Glutamatergic neuron (in vitro differentiated cells): ENCODE data around the gene MASP1. TPM values are rescaled to one million over a fixed set of nuclear protein-coding genes. Genes with fewer than 3 reads are reported as not detected.

Source experiments
- DNase-seq: peaks from one replicate; pipeline ENCODE4 v3.0.0; 2022
- H3K27ac Mint-ChIP-seq: one replicate; pipeline ENCODE4 v1.8.0; 2020; ENCODE audit warnings: mild to moderate bottlenecking, mixed read lengths, inconsistent platforms; ENCODE audit not compliant: unreplicated experiment
- H3K27me3 Mint-ChIP-seq: one replicate; pipeline ENCODE4 v1.8.0; 2020; ENCODE audit warnings: mild to moderate bottlenecking, moderate library complexity, mixed read lengths, inconsistent platforms; ENCODE audit not compliant: unreplicated experiment
- H3K36me3 Mint-ChIP-seq: one replicate; pipeline ENCODE4 v1.8.0; 2020; ENCODE audit warnings: mild to moderate bottlenecking, mixed read lengths, inconsistent platforms; ENCODE audit not compliant: unreplicated experiment
- H3K4me1 Mint-ChIP-seq: one replicate; pipeline ENCODE4 v1.8.0; 2020; ENCODE audit warnings: mild to moderate bottlenecking, low read depth, mixed read lengths, inconsistent platforms; ENCODE audit not compliant: unreplicated experiment
- H3K4me3 Mint-ChIP-seq: one replicate; pipeline ENCODE4 v1.8.0; 2020; ENCODE audit warnings: mild to moderate bottlenecking, mixed read lengths, inconsistent platforms; ENCODE audit not compliant: unreplicated experiment
- H3K9me3 Mint-ChIP-seq: one replicate; pipeline ENCODE4 v1.8.0; 2020; ENCODE audit warnings: mild to moderate bottlenecking, moderate library complexity, mixed read lengths, inconsistent platforms; ENCODE audit not compliant: unreplicated experiment
- total RNA-seq: library from RNA; stranded (reverse); fragmentation: NEBNext Ultra II Directional; extraction: Animal tissue kit (Norgen Biotek cat#: 25700); gene quantifications from one replicate; pipeline ENCODE4 v1.2.1, GENCODE V29; 2021; ENCODE audit not compliant: unreplicated experiment
- TF ChIP-seq, protein P1 (sequence below): fragments of 200-600 bp; sonication (generic); IDR thresholded peaks from one replicate; pipeline ENCODE4 v1.5.0; 2021; ENCODE audit not compliant: partially characterized antibody, unreplicated experiment

The MASP1 gene
- total RNA-seq, 1 donor from 2014 or later, result 1.7 TPM

DNA sequence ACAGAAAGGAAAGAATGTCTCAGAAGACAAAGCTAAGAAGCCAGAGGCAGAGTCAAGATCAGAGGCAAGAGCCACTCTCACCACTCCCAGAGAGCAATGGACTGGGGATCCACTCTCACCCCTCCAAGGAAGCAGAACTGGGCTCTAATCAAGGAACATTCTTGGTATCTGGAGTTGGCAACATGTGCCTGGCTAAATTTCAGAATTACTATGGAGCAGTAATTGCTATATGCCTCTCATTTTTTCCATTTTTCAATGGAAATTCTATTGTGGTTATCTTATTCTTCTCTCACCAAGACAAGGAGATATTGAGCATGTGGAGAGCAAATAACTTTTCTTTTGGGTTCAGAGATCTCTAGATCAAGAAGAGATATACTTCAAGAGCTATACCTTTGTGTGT is 22.1 kb downstream of the MASP1 start:
- no peaks in the 10 kb centered on the region for H3K4me1 Mint-ChIP-seq
- H3K4me3 Mint-ChIP-seq, result no peak overlapping the region
- H3K27me3 Mint-ChIP-seq, result peaks cover 2% of the 10 kb centered on the region
- H3K27ac Mint-ChIP-seq, result no peak overlapping the region
- H3K36me3 Mint-ChIP-seq, result peaks cover 8% of the 10 kb centered on the region
- peaks cover 2% of the 10 kb centered on the region for H3K9me3 Mint-ChIP-seq
- no peak for DNase-seq
- TF ChIP-seq, protein P1, sequence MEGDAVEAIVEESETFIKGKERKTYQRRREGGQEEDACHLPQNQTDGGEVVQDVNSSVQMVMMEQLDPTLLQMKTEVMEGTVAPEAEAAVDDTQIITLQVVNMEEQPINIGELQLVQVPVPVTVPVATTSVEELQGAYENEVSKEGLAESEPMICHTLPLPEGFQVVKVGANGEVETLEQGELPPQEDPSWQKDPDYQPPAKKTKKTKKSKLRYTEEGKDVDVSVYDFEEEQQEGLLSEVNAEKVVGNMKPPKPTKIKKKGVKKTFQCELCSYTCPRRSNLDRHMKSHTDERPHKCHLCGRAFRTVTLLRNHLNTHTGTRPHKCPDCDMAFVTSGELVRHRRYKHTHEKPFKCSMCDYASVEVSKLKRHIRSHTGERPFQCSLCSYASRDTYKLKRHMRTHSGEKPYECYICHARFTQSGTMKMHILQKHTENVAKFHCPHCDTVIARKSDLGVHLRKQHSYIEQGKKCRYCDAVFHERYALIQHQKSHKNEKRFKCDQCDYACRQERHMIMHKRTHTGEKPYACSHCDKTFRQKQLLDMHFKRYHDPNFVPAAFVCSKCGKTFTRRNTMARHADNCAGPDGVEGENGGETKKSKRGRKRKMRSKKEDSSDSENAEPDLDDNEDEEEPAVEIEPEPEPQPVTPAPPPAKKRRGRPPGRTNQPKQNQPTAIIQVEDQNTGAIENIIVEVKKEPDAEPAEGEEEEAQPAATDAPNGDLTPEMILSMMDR, result no peak

DNA sequence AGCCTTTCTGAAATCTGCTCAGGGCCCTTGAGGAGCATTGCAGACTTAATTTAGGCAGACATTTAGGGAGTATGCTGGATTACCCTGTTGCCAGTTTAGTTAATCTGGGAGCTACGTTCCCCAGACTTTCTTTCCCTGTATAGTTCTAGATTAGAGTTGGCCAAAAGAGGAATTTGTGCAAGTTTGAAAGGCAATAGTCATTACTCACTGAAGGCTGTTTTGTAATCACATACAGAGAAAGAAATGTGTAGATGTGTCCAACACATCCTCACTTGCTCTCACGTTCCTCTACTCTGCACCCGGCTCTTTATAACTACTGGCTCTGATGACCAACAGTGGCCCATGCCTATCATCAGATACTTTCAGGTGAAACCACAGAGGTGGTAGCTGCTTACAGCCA is 24.2 kb downstream of the MASP1 start:
- Mint-ChIP-seq H3K4me3 (no peak overlapping the region), H3K27me3 (peaks cover 2% of the 10 kb centered on the region), H3K36me3 (peaks cover 8% of the 10 kb centered on the region), H3K27ac (no peak overlapping the region), H3K9me3 (peaks cover 2% of the 10 kb centered on the region), H3K4me1 (no peaks in the 10 kb centered on the region)
- TF ChIP-seq, protein P1, result no peak
- no peak for DNase-seq

DNA sequence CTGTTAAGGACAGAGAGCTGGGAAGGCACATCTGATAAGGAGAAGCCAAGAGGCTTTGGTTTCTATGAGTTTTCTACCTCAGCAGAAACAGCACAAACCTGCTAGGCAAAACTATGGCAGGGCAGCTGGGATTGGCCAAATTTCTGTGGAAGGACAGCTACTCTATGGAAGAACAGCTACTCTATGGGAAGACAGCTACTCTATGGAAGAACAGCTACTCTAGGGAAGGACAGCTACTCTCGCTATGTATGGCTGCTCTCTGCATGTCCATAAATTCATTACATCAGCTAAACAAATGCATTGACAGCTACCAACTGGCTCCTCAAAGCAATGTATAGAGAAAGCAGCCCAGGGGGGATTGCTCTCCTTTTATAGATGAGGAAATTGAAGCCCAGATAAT is 24.8 kb downstream of the MASP1 start:
- H3K36me3 Mint-ChIP-seq, result peaks cover 8% of the 10 kb centered on the region
- H3K27me3 Mint-ChIP-seq, result peaks cover 2% of the 10 kb centered on the region
- no peak overlapping the region for H3K4me3 Mint-ChIP-seq

DNA sequence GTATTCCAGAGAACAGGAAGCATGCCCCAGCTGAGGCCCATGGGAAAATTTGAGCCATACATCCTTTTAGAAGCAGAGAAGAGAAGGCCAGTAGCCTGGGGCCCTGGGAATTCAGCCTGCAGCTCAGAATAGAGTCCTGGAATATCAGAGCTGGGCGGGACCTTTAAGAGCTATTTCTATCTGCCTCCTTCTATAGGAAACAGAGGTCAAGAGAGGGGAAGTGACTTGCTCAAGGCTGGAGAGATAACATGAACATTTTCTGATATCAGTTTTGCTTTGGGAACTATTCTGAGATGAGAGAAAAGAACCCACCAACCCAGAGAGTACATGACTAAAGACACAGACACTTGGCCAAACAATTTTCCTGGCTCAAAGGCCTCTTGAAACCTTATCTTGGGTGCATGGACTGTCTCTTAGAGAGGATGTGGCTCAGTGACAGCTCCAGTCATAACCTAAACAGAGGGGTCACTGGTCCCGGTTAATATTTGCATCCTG is 26.0 kb downstream of the MASP1 start:
- Mint-ChIP-seq H3K27ac (no peak overlapping the region), H3K4me3 (no peak overlapping the region), H3K4me1 (no peaks in the 10 kb centered on the region), H3K36me3 (peaks cover 6% of the 10 kb centered on the region), H3K9me3 (peaks cover under 1% of the 10 kb centered on the region), H3K27me3 (peaks cover 2% of the 10 kb centered on the region)
- no peak for DNase-seq
- TF ChIP-seq, protein P1, result no peak

More for the DNA sequence above, 24.8 kb downstream of the MASP1 start:
- H3K27ac Mint-ChIP-seq, result no peak overlapping the region
- peaks cover 2% of the 10 kb centered on the region for H3K9me3 Mint-ChIP-seq
- no peak for DNase-seq
- H3K4me1 Mint-ChIP-seq, result no peaks in the 10 kb centered on the region
- TF ChIP-seq, protein P1, result no peak

DNA sequence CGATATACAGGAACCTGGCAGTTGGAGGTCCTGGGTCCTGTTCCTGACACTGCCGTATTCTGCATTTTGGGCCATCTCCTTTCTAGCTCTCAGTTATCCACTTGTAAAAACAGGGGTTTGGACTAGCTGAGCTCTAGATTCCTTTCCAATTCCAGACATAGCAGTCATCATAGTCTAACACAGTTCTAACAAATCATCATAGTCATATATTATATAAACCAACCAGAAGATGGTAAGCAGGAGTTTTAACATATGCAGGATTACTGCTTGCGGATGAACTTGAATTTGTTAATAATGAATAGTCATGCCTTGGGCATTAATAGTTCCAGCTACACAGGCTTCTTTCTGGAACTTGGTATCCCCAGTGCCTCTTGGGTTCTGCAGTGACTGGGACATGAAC is 26.6 kb downstream of the MASP1 start:
- H3K27ac Mint-ChIP-seq, result no peak overlapping the region
- H3K4me1 Mint-ChIP-seq, result no peaks in the 10 kb centered on the region
- H3K27me3 Mint-ChIP-seq, result no peaks in the 10 kb centered on the region
- DNase-seq, result no peak
- TF ChIP-seq, protein P1, result no peak
- no peaks in the 10 kb centered on the region for H3K9me3 Mint-ChIP-seq
- H3K4me3 Mint-ChIP-seq, result no peak overlapping the region
- H3K36me3 Mint-ChIP-seq, result peaks cover under 1% of the 10 kb centered on the region
